Astrocyte (in vitro differentiated cells and primary cell): ENCODE measurements around the gene WDR13. TPM values are rescaled to one million over a fixed set of nuclear protein-coding genes. Genes with fewer than 3 reads are reported as not detected.

Experiments used
- DNase-seq: peaks from one replicate; pipeline ENCODE4 v3.0.0-alpha.2; 2010; ENCODE audit warnings: low read depth
- FAIRE-seq: peaks from 2 replicates; lab custom pipeline; 2011; peaks lifted over from hg19 to GRCh38; lab: Jason Lieb, UNC
- H2AFZ ChIP-seq: 2 replicates; pipeline ENCODE4 v1.6.0; 2012; ENCODE audit warnings: low read depth, low read length, inconsistent platforms
- H3K27ac ChIP-seq: 2 replicates; pipeline ENCODE4 v1.5.1; 2011; ENCODE audit warnings: low read depth, low read length, inconsistent platforms
- H3K27me3 ChIP-seq: 2 replicates; pipeline ENCODE4 v1.6.0; 2011; ENCODE audit warnings: low read length, inconsistent platforms; ENCODE audit not compliant: insufficient read depth
- H3K36me3 ChIP-seq: 2 replicates; pipeline ENCODE4 v1.5.1; 2011; ENCODE audit warnings: low read length, inconsistent platforms; ENCODE audit not compliant: insufficient read depth
- H3K4me1 ChIP-seq: 2 replicates; pipeline ENCODE4 v1.5.1; 2011; ENCODE audit warnings: low read length, inconsistent platforms; ENCODE audit not compliant: insufficient read depth
- H3K4me2 ChIP-seq: 2 replicates; pipeline ENCODE4 v1.6.0; 2012; ENCODE audit warnings: low read length, inconsistent platforms
- H3K4me3 ChIP-seq: 2 replicates; pipeline ENCODE4 v1.5.1; 2011; ENCODE audit warnings: low read depth, mild to moderate bottlenecking, low read length, inconsistent platforms; ENCODE audit not compliant: insufficient read depth
- H3K79me2 ChIP-seq: 2 replicates; pipeline ENCODE4 v1.6.0; 2012; ENCODE audit warnings: mild to moderate bottlenecking, low read length, inconsistent platforms; ENCODE audit not compliant: insufficient read depth
- H3K9ac ChIP-seq: 2 replicates; pipeline ENCODE4 v1.6.0; 2012; ENCODE audit warnings: mild to moderate bottlenecking, low read length, inconsistent platforms
- H3K9me3 ChIP-seq: 2 replicates; pipeline ENCODE4 v1.5.1; 2012; ENCODE audit warnings: low read depth, mild to moderate bottlenecking, low read length, inconsistent platforms; ENCODE audit not compliant: insufficient read depth
- H4K20me1 ChIP-seq: 2 replicates; pipeline ENCODE4 v1.6.0; 2012; ENCODE audit warnings: low read length, inconsistent platforms; ENCODE audit not compliant: insufficient read depth
- H3K27ac Mint-ChIP-seq: one replicate; pipeline ENCODE4 v1.8.0; 2021; ENCODE audit warnings: mild to moderate bottlenecking, mixed read lengths; ENCODE audit not compliant: unreplicated experiment
- H3K27me3 Mint-ChIP-seq: one replicate; pipeline ENCODE4 v1.8.0; 2021; ENCODE audit warnings: low read depth, mixed read lengths; ENCODE audit not compliant: unreplicated experiment
- H3K36me3 Mint-ChIP-seq: one replicate; pipeline ENCODE4 v1.8.0; 2021; ENCODE audit warnings: low read depth, mixed read lengths; ENCODE audit not compliant: unreplicated experiment
- H3K4me1 Mint-ChIP-seq: one replicate; pipeline ENCODE4 v1.8.0; 2021; ENCODE audit warnings: low read depth, mixed read lengths; ENCODE audit not compliant: unreplicated experiment
- H3K4me3 Mint-ChIP-seq: one replicate; pipeline ENCODE4 v1.8.0; 2021; ENCODE audit warnings: mild to moderate bottlenecking, moderate library complexity, mixed read lengths; ENCODE audit not compliant: unreplicated experiment
- H3K9me3 Mint-ChIP-seq: one replicate; pipeline ENCODE4 v1.8.0; 2021; ENCODE audit warnings: mild to moderate bottlenecking, mixed read lengths; ENCODE audit not compliant: unreplicated experiment
- EZH2 ChIP-seq: IDR thresholded peaks from 2 replicates; pipeline ENCODE4 v1.6.1; 2012; ENCODE audit warnings: mild to moderate bottlenecking, low read length, inconsistent platforms; ENCODE audit not compliant: insufficient read depth
- total RNA-seq: library from RNA; stranded (reverse); gene quantifications from 2 replicates; pipeline ENCODE4 v1.2.1, GENCODE V29; 2021
- TF ChIP-seq, protein P1 (sequence below): IDR thresholded peaks from 2 replicates; pipeline ENCODE4 v1.5.1; 2011; ENCODE audit warnings: low read depth, mild to moderate bottlenecking, inconsistent platforms, low read length, moderate library complexity; ENCODE audit not compliant: insufficient read depth

Gene WDR13
- total RNA-seq, 1 donor from 2014 or later: 65.4 TPM

DNA sequence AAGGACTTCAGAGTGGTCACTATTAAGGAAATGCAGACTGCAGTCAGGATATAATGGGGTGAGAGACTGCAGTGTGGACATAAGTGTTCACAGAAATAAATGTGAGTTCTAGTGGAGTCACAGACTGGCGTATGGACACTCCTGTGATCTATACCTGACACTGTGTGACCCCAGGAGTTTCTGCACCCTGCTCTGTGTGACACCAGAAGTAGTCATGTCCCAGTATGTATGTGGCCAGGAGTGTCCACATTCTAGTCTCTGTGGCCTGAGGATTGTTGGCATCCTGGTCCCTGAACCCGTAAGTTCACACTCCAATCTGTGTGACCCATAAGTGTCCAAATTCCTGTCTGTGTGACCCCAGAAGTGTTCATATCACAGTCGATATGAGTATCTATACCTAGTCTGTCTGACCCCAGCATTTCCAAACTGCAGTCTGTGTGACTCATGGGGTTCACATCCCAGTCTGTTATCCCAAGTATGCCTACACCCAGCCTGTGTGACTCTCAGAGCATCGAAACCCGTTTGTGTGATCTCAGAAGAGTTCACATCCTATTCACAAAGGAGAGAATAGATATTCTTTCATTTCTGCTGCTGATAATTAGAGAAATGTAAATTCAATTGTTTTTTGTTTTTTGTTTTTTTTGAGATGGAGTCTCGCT lies 16.3 kb downstream of the WDR13 start:
- Mint-ChIP-seq H3K9me3 (no peaks in the 10 kb centered on the region), H3K4me1 (peaks cover 3% of the 10 kb centered on the region), H3K27me3 (no peaks in the 10 kb centered on the region), H3K36me3 (no peaks in the 10 kb centered on the region), H3K4me3 (no peak overlapping the region), H3K27ac (no peak overlapping the region)
- Histone ChIP-seq H3K9me3 (no peaks in the 10 kb centered on the region), H2AFZ (no peak overlapping the region), H4K20me1 (no peaks in the 10 kb centered on the region), H3K4me2 (no peak overlapping the region), H3K9ac (no peak overlapping the region), H3K79me2 (no peaks in the 10 kb centered on the region), H3K36me3 (no peaks in the 10 kb centered on the region), H3K4me3 (no peak overlapping the region), H3K27ac (no peak overlapping the region), H3K4me1 (peaks cover 4% of the 10 kb centered on the region), H3K27me3 (no peaks in the 10 kb centered on the region)
- FAIRE-seq (peak; percentile 78), DNase-seq (peak; percentile 6)
- no peak for TF ChIP-seq EZH2
- TF ChIP-seq, protein P1, sequence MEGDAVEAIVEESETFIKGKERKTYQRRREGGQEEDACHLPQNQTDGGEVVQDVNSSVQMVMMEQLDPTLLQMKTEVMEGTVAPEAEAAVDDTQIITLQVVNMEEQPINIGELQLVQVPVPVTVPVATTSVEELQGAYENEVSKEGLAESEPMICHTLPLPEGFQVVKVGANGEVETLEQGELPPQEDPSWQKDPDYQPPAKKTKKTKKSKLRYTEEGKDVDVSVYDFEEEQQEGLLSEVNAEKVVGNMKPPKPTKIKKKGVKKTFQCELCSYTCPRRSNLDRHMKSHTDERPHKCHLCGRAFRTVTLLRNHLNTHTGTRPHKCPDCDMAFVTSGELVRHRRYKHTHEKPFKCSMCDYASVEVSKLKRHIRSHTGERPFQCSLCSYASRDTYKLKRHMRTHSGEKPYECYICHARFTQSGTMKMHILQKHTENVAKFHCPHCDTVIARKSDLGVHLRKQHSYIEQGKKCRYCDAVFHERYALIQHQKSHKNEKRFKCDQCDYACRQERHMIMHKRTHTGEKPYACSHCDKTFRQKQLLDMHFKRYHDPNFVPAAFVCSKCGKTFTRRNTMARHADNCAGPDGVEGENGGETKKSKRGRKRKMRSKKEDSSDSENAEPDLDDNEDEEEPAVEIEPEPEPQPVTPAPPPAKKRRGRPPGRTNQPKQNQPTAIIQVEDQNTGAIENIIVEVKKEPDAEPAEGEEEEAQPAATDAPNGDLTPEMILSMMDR: no peak

DNA sequence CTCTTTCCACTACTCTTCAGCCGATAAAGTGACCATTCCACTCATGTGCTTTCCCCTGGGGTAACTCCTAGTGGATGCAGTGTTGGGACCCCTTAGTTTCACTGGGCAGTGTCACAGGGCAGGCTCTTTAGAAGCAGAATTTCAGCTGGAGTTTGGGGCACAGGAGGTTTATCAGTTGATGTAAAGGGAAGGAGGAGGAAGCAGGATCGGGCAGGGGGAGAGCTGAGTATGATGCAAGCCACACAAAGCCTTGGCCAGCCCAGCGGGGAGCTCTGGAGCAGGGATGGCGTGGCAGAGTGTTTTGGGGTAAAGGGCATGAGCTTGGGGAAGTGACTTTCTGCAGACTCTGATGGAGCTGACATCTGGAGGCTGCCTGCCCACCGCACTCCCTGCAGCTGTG lies 19.3 kb downstream of the WDR13 start:
- H3K27me3 Mint-ChIP-seq: no peaks in the 10 kb centered on the region
- H3K4me3 Mint-ChIP-seq: no peak overlapping the region
- FAIRE-seq: peak; percentile 20

More for the DNA sequence above, 19.3 kb downstream of the WDR13 start:
- Mint-ChIP-seq H3K36me3 (no peaks in the 10 kb centered on the region), H3K9me3 (peaks cover 2% of the 10 kb centered on the region), H3K4me1 (peaks cover 3% of the 10 kb centered on the region), H3K27ac (no peak overlapping the region)
- Histone ChIP-seq H3K4me2 (no peak overlapping the region), H4K20me1 (no peaks in the 10 kb centered on the region), H3K27me3 (no peaks in the 10 kb centered on the region), H3K36me3 (no peaks in the 10 kb centered on the region), H3K9ac (no peak overlapping the region), H3K4me3 (no peak overlapping the region), H3K9me3 (no peaks in the 10 kb centered on the region), H3K79me2 (no peaks in the 10 kb centered on the region), H3K27ac (no peak overlapping the region), H2AFZ (no peak overlapping the region), H3K4me1 (peaks cover 4% of the 10 kb centered on the region)
- no peak for DNase-seq
- TF ChIP-seq EZH2: no peak
- TF ChIP-seq, protein P1: no peak
